Effector CD8-positive, alpha-beta T cell (primary cell): ENCODE measurements around the gene SMC4.

ENCODE experiments used
- DNase-seq: peaks from one replicate; lab custom pipeline; 2025; lab: John Stamatoyannopoulos, UW

SMC4 gene

GRCh38 chr3:160478338-160478737, 78.9 kb downstream of the SMC4 start:
- no peak for DNase-seq

GRCh38 chr3:160479376-160479775, 79.9 kb downstream of the SMC4 start:
- DNase-seq = no peak

GRCh38 chr3:160480931-160481330, 81.5 kb downstream of the SMC4 start:
- DNase-seq = no peak

DNA sequence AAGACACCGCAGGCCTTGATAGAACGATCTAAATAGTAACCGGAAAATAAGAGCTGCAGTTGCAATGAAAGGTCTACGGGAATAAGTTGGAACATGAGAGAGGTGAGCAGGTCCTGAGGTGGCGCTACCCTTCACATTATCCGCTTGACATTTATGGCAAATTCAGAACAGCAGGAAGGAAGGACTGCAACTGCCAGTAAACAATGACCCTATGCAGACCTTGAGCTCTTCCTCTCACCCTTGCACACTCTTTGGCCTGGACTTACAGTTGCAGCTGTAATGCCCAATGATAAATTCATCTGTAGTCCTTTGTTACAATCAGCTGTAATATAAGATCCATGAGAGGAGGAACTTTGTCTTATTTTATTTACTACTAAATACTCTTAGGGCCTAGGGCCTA, 82.4 kb downstream of the SMC4 start:
- no peak for DNase-seq

- DNase-seq = no peak
Measured at GRCh38 chr3:160482796-160483195, 83.3 kb downstream of the SMC4 start.
